HepG2 (cell line): ENCODE data around the gene NCF2.

ENCODE experiments used
- CREB3 ChIP-seq: sonication (generic); formaldehyde crosslinking; IDR thresholded peaks from 2 replicates; pipeline ENCODE4 v1.5.0; 2020; ENCODE audit warnings: missing genetic modification reagents
- FLYWCH1 ChIP-seq: sonication (generic); formaldehyde crosslinking; IDR thresholded peaks from 2 replicates; pipeline ENCODE4 v1.8.1; 2023; ENCODE audit warnings: mild to moderate bottlenecking, missing genetic modification reagents
- GABPB1 ChIP-seq: IDR thresholded peaks from 2 replicates; pipeline ENCODE4 v1.6.1; 2016; ENCODE audit warnings: mild to moderate bottlenecking, missing genetic modification reagents, moderate library complexity, missing compliant biosample characterization
- PBX3 ChIP-seq: sonication (generic); formaldehyde crosslinking; IDR thresholded peaks from 2 replicates; pipeline ENCODE4 v1.8.1; 2023; ENCODE audit warnings: missing genetic modification reagents, inconsistent platforms, borderline replicate concordance
- PHF8 ChIP-seq: sonication (generic); formaldehyde crosslinking; IDR thresholded peaks from 2 replicates; pipeline ENCODE4 v1.5.0; 2020; ENCODE audit warnings: missing genetic modification reagents
- SMAD1 ChIP-seq: sonication (generic); formaldehyde crosslinking; IDR thresholded peaks from 2 replicates; pipeline ENCODE4 v1.4.0; 2020; ENCODE audit warnings: missing genetic modification reagents, low read depth, mild to moderate bottlenecking, borderline replicate concordance
- ZNF589 ChIP-seq: sonication (generic); formaldehyde crosslinking; conservative IDR thresholded peaks from 2 replicates; pipeline ENCODE4 v1.8.0; 2022; ENCODE audit warnings: mild to moderate bottlenecking, moderate library complexity, missing genetic modification reagents

DNA sequence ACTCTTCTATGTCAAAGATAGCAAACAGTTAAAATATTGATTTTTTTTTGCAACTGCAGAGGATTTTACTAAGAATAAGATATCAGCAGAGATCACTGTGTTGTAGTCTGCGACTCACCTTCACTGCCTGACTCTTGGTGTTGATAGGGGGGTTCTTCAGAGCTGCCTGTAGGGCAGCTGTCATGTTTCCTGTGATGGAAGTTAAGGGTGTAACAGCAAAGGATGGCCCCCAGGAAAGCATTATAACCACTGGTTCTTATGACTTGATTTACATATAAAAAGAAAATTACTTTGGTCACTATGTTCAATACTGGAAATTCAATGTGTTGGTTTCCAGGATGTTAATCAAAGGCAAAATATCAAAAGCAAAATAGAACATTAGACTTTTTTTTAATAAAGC, 42.7 kb upstream of the NCF2 start:
- no peak for TF ChIP-seq PBX3
- TF ChIP-seq FLYWCH1 (CRISPR knock-in tag) = no peak
- no peak for TF ChIP-seq SMAD1
- no peak for TF ChIP-seq GABPB1 (CRISPR knock-in tag)
- TF ChIP-seq ZNF589 (CRISPR knock-in tag) = no peak
- TF ChIP-seq PHF8 (CRISPR knock-in tag) = no peak
- TF ChIP-seq CREB3 (CRISPR knock-in tag) = no peak
